Measurements from ENCODE around the gene PHETA1.

GRCh38 chr12:111355201-111355925 lies 13.5 kb downstream of the PHETA1 start:
- TF ChIP-seq EZH2 (IDR thresholded peaks at IDR 0.05; ENCODE audit: insufficient read depth, low read length) (no peak), CTCF (IDR thresholded peaks at IDR 0.05; ENCODE audit: insufficient read depth, low read depth, low read length) (no peak)
